ENCODE data around the gene CDK3. TPM values are rescaled to one million over a fixed set of nuclear protein-coding genes. Genes with fewer than 3 reads are reported as not detected.
A peak's percentile ranks its signal among the peaks of the same experiment; 100 is the strongest.

The CDK3 gene
- polyA plus RNA-seq, 1 experiment = 2.9 TPM

GRCh38 chr17:76053246-76054111 is 52.8 kb downstream of the CDK3 start:
- peak; percentile 20 for DNase-seq (ENCODE audit: low read depth, low spot score)
- ChIA-PET CTCF (interaction anchor here (0.7 kb wide), 1 partner anchor 669 kb away, joined by 3 read pairs; no protein-coding TSS in a partner anchor), POLR2A (interaction anchor here (0.6 kb wide), 2 partner anchors 10 to 42 kb away, joined by 3 to 4 read pairs; no protein-coding TSS in a partner anchor)
- Histone ChIP-seq H3K27me3 (ENCODE audit: control insufficient read depth, insufficient read depth, low read length) (no peaks in the 10 kb centered on the region), H3K9me3 (ENCODE audit: control insufficient read depth, insufficient read depth, low read length) (no peaks in the 10 kb centered on the region), H3K4me3 (ENCODE audit: low read depth, low read length) (no peak overlapping the region), H3K27ac (ENCODE audit: low read depth, low read length) (no peak overlapping the region)
- no peak for TF ChIP-seq CTCF (IDR thresholded peaks at IDR 0.05; ENCODE audit: low read depth, low read length)

- DNase-seq (ENCODE audit: low read depth, low spot score) = no peak
- Histone ChIP-seq H3K27me3 (ENCODE audit: control insufficient read depth, insufficient read depth, low read length) (no peaks in the 10 kb centered on the region), H3K27ac (ENCODE audit: low read depth, low read length) (no peak overlapping the region), H3K9me3 (ENCODE audit: control insufficient read depth, insufficient read depth, low read length) (no peaks in the 10 kb centered on the region), H3K4me3 (ENCODE audit: low read depth, low read length) (no peak overlapping the region)
- POLR2A ChIA-PET = no interaction called here
- TF ChIP-seq CTCF (IDR thresholded peaks at IDR 0.05; ENCODE audit: low read depth, low read length) = no peak
- CTCF ChIA-PET = no interaction called here
Observed at GRCh38 chr17:76054112-76054476, 53.4 kb downstream of the CDK3 start.

Other genes with a start within 250 kb of the CDK3 start
- gene GALK1, start 235.7 kb upstream of the CDK3 start, polyA plus RNA-seq (2011; rRNA removed) = 12.4 and 16.8 TPM in 2 replicates
- gene UNK, start 216.0 kb upstream of the CDK3 start, polyA plus RNA-seq (2011; rRNA removed) = 11.1 and 11.4 TPM in 2 replicates
- 0.11 and 0.16 TPM in 2 replicates for gene UNC13D, start 156.5 kb upstream of the CDK3 start, polyA plus RNA-seq (2011; rRNA removed)
- 33.3 and 35.3 TPM in 2 replicates for gene WBP2, start 145.5 kb upstream of the CDK3 start, polyA plus RNA-seq (2011; rRNA removed)
- gene TRIM47, start 122.3 kb upstream of the CDK3 start, polyA plus RNA-seq (2011; rRNA removed) = 5.7 and 9.2 TPM in 2 replicates
- 6.5 and 8.7 TPM in 2 replicates for gene TRIM65, start 103.9 kb upstream of the CDK3 start, polyA plus RNA-seq (2011; rRNA removed)
- 16.6 and 21.9 TPM in 2 replicates for gene MRPL38, start 96.0 kb upstream of the CDK3 start, polyA plus RNA-seq (2011; rRNA removed)
- 2.5 and 4.0 TPM in 2 replicates for gene FBF1, start 59.8 kb upstream of the CDK3 start, polyA plus RNA-seq (2011; rRNA removed)
- gene ACOX1, start 21.7 kb upstream of the CDK3 start, polyA plus RNA-seq (2011; rRNA removed) = 30.7 and 32.8 TPM in 2 replicates
- gene TEN1, start 21.6 kb upstream of the CDK3 start, polyA plus RNA-seq (2011; rRNA removed) = 9.1 and 11.5 TPM in 2 replicates
- not detected in 2 replicates for gene EVPL, start 26.5 kb downstream of the CDK3 start, polyA plus RNA-seq (2011; rRNA removed)
- 82.9 and 101 TPM in 2 replicates for gene SRP68, start 71.7 kb downstream of the CDK3 start, polyA plus RNA-seq (2011; rRNA removed)
- 0.06 TPM in 1 of 2 replicates, not detected in the other for gene GALR2, start 73.9 kb downstream of the CDK3 start, polyA plus RNA-seq (2011; rRNA removed)
- gene ZACN, start 78.3 kb downstream of the CDK3 start, polyA plus RNA-seq (2011; rRNA removed) = not detected in 2 replicates
- gene EXOC7, start 102.9 kb downstream of the CDK3 start, polyA plus RNA-seq (2011; rRNA removed) = 97.6 and 114 TPM in 2 replicates
- not detected in 2 replicates for gene FOXJ1, start 140.4 kb downstream of the CDK3 start, polyA plus RNA-seq (2011; rRNA removed)
- gene RNF157, start 239.6 kb downstream of the CDK3 start, polyA plus RNA-seq (2011; rRNA removed) = 1.6 and 1.8 TPM in 2 replicates

All from AG04450 (cell line).